ENCODE data around the gene TSKU. TPM values are rescaled to one million over a fixed set of nuclear protein-coding genes. Genes with fewer than 3 reads are reported as not detected.

Gene TSKU
- total RNA-seq, 1 donor from 2014 or later, result 144 TPM

GRCh38 chr11:76785513-76785912, 2.4 kb downstream of the TSKU start:
- TF ChIP-seq POLR2A (IDR thresholded peaks at IDR 0.05) (no peak), CTCF (IDR thresholded peaks at IDR 0.05) (no peak), POLR2AphosphoS5 (IDR thresholded peaks at IDR 0.05; ENCODE audit: insufficient read depth in 1 of 2, low read depth in 1 of 2) (no peak)
- Histone ChIP-seq H3K4me1 (peaks cover 81% of the 10 kb centered on the region), H3K36me3 (no peaks in the 10 kb centered on the region), H3K4me3 (peak overlapping the region; percentile 84 to 94), H3K27me3 (no peaks in the 10 kb centered on the region), H3K9me3 (no peaks in the 10 kb centered on the region), H3K27ac (peak overlapping the region; percentile 96)
- no peak for DNase-seq (ENCODE audit: extremely low spot score in 2 of 2)
- intact Hi-C loops (cut with DNase I), result no loop called here

- no peak for DNase-seq (ENCODE audit: extremely low spot score in 2 of 2)
- peak overlapping the region; percentile 84 to 94 for H3K4me3 ChIP-seq
- peaks cover 81% of the 10 kb centered on the region for H3K4me1 ChIP-seq
Measured at GRCh38 chr11:76786016-76786415, 2.9 kb downstream of the TSKU start.

GRCh38 chr11:76786441-76787014, 3.4 kb downstream of the TSKU start:
- peaks cover 81% of the 10 kb centered on the region for H3K4me1 ChIP-seq
- H3K4me3 ChIP-seq, result peak overlapping the region; percentile 84 to 94
- intact Hi-C loops (cut with DNase I), result no loop called here
- H3K27me3 ChIP-seq, result no peaks in the 10 kb centered on the region
- no peaks in the 10 kb centered on the region for H3K36me3 ChIP-seq
- H3K9me3 ChIP-seq, result no peaks in the 10 kb centered on the region
- peak overlapping the region; percentile 96 for H3K27ac ChIP-seq
- DNase-seq (ENCODE audit: extremely low spot score in 2 of 2), result no peak
- peak in 1 of 2 donors; percentile 9 for TF ChIP-seq POLR2AphosphoS5 (IDR thresholded peaks at IDR 0.05; ENCODE audit: insufficient read depth in 1 of 2, low read depth in 1 of 2)
- no peak for TF ChIP-seq POLR2A (IDR thresholded peaks at IDR 0.05)

More at GRCh38 chr11:76786016-76786415, 2.9 kb downstream of the TSKU start:
- no peaks in the 10 kb centered on the region for H3K9me3 ChIP-seq
- no peaks in the 10 kb centered on the region for H3K36me3 ChIP-seq
- TF ChIP-seq POLR2A (IDR thresholded peaks at IDR 0.05), result no peak
- peak in 1 of 2 donors; percentile 33 for TF ChIP-seq POLR2AphosphoS5 (IDR thresholded peaks at IDR 0.05; ENCODE audit: insufficient read depth in 1 of 2, low read depth in 1 of 2)
- intact Hi-C loops (cut with DNase I), result no loop called here
- no peaks in the 10 kb centered on the region for H3K27me3 ChIP-seq
- peak overlapping the region; percentile 96 for H3K27ac ChIP-seq

GRCh38 chr11:76787271-76787670, 4.1 kb downstream of the TSKU start:
- H3K4me3 ChIP-seq, result peak overlapping the region; percentile 84 to 94
- intact Hi-C loops (cut with DNase I), result no loop called here
- H3K4me1 ChIP-seq, result peaks cover 84% of the 10 kb centered on the region
- H3K27ac ChIP-seq, result peak overlapping the region; percentile 96
- no peaks in the 10 kb centered on the region for H3K27me3 ChIP-seq
- no peaks in the 10 kb centered on the region for H3K9me3 ChIP-seq
- no peak for TF ChIP-seq CTCF (IDR thresholded peaks at IDR 0.05)
- no peak for TF ChIP-seq POLR2A (IDR thresholded peaks at IDR 0.05)
- no peak for TF ChIP-seq POLR2AphosphoS5 (IDR thresholded peaks at IDR 0.05; ENCODE audit: insufficient read depth in 1 of 2, low read depth in 1 of 2)
- no peaks in the 10 kb centered on the region for H3K36me3 ChIP-seq
- DNase-seq (ENCODE audit: extremely low spot score in 2 of 2), result no peak

GRCh38 chr11:76787911-76788596, 4.9 kb downstream of the TSKU start:
- Histone ChIP-seq H3K27ac (peak overlapping the region; percentile 96), H3K36me3 (no peaks in the 10 kb centered on the region), H3K9me3 (no peaks in the 10 kb centered on the region), H3K27me3 (no peaks in the 10 kb centered on the region), H3K4me1 (peaks cover 92% of the 10 kb centered on the region), H3K4me3 (peak overlapping the region; percentile 84 to 94)
- DNase-seq (ENCODE audit: extremely low spot score in 2 of 2), result no peak
- intact Hi-C loops (cut with DNase I), result no loop called here
- TF ChIP-seq POLR2AphosphoS5 (IDR thresholded peaks at IDR 0.05; ENCODE audit: insufficient read depth in 1 of 2, low read depth in 1 of 2) (peak in 1 of 2 donors; percentile 42), POLR2A (IDR thresholded peaks at IDR 0.05) (no peak), CTCF (IDR thresholded peaks at IDR 0.05) (no peak)
